IPS-NIHi7 (cell line): Measurements from ENCODE around the gene ATP1A1.
A peak's percentile ranks its signal among the peaks of the same experiment; 100 is the strongest.

Source experiments
- DNase-seq: peaks from one replicate; pipeline ENCODE4 v3.0.0; 2012; ENCODE audit warnings: mixed read lengths; ENCODE audit errors: extremely low spot score

Gene ATP1A1

DNA sequence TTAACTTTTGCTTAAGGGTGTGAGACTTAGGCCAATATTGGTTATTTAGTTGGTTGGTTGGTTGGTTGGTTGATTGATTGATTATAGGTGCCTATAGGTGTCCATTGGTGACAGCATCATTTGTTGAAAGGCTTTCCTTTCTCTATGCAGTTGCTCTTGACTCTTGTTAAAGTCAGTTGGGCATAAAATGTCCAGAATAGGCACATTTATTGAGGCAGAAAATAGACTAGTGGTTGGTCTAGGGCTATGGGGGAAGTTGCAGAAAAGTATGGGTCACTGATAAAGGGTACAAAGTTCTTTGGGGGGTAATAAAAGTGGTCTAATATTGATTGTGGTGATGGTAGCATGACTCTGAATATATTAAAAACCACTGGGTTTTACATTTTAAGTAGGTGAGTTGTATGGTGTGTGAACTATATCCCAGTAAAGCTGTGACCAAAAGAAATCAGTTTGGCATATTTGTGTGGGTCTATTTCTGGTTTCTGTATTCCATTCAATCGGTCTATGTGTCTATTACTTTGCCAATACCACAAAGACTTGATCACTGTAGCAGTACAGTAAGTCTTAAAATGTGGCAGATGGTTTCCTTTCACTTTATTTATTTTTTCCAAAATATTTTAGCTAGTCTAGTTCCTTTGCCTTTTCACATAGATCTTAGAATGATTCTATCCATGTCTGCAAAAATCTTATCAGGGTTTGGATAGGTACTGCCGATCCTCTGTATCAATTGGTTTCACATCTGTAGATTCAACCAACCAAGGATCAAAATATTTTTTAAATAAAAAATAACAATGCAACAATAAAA, 63.0 kb downstream of the ATP1A1 start:
- no peak for DNase-seq

DNA sequence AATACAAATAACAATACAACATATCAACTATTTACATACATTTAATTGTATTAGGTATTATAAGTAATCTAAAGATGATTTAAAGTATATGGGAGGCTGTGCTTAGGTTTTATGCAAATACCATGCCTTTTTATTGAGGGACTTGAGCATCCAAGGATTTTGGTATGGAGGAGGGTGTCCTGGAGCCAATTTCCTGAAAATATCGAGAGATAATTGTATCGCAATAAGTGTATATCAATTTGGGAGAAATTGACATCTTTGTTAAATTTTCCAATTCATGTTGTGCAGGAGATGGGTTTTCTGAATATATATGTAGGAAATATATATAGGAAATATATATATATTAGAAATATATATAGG, 63.5 kb downstream of the ATP1A1 start:
- DNase-seq: no peak

DNA sequence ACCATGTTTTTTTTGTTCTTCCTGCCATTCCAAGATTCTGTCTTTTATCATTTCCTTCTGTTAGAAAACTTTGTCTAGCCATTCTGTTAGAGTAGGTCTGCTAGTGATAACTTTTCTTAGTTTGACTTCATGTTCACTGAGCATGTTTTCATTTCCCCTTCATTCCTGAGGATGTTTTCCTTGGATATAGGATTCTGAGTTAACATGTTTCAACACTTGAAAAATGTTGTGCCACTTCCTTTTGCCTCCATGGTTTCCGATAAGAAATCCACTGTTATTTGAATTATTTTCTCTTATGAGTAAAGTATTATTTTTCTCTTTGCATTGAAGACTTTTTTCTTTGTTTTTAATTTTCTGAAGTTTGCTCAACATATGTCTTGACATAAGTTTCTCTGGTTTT, 66.7 kb downstream of the ATP1A1 start:
- DNase-seq: no peak

DNA sequence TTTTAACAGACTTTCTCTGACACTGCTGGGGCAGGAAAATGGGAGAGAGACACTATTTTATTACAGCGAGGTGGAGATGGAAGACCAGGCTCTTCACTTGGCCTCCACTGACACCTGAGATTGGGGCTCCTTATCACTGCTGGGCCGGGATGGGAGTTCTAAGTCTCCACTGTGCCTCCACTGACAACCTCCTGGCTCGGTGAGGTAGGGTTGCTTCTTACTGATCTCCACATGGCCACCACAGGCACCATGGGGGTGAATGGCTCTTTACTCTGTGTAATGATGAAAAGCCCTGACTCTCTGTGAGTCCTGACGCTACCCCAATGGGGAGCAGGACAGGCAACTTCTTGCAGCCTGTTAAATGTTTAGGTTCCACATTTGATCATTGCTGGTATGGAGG, 67.7 kb downstream of the ATP1A1 start:
- DNase-seq: no peak

DNA sequence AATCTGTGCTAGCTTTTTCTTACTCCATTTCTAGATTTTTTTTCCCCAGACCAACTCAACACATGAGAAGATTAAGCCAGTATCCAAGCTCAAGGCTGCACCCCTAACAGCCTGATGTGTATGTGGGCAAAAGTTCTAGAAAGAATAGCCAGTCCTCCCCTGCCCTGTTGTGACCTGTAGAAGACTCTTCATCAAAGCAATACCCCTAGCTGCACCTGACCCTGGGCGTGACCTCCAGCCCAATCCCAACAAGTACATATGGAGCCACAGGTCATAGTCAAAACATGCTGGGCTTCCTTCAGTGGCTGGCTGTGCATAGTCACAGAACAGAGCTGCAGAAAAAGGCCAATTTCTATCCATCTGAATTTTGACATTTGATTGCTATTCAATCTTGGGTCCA, 72.5 kb downstream of the ATP1A1 start:
- DNase-seq: no peak

DNA sequence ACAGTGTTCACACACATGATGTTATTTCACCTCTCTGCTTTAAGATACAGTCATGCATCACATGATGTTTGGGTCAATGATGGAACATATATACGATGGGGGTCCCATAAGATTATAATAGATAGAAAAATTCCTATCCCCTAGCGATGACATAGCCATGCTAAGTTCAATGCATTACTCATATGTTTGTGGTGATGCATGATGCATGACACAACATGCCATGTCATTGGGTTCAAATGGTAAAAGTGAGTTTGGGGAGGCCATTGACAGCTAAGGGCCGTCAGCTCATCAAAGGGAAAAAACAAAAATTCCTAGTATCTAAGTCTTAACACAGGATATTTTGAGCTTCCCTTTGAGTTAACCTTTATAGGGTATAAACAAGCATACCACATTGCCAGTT, 73.6 kb downstream of the ATP1A1 start:
- DNase-seq: no peak

DNA sequence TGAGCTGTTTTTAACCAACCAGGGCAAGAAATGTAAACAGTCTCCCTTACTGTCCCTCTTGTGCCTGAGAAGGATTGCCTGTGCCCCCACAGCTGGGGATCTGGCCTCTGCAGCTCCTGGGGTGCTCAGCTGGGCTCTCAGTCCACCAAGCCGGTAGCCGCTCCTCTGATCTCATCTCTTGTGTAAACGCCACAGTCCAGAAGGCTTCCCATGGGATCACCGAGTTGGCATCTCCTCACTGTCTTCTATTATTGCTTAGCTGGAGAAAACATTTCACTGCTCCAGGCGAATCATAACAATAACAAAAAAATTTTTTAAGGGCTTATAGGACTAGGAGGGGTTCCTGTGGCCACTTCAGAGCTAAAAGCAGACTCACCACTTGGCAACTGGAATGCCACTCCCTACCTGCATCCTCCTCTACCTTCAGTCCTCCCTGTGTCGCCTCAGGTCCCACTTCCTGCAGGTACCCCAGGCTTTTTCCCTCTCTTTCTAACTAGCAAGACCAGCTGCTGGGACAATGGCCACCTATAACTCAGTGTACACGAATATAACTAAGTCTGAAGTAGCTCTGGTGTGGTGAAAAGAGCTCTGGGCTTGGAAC, 75.8 kb downstream of the ATP1A1 start:
- DNase-seq: no peak

DNA sequence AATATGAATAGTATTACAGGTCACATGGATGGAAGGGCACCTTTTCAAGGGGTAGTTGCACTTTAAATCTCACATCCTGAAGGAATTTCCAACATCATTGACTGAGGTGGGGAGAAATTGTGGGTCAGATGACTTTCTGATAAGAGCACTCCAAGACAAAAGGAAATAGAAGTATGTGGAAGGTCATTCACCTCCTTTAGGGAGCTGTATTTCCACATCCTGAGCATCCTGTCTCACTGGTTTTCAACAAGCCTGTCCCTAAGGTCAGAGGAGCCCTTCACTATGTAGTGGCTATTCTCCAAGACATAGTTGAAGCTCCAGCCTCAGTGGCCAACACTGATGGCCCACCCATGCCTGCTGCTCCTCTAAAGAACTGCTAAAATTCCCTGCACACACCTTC, 76.5 kb downstream of the ATP1A1 start:
- no peak for DNase-seq

DNA sequence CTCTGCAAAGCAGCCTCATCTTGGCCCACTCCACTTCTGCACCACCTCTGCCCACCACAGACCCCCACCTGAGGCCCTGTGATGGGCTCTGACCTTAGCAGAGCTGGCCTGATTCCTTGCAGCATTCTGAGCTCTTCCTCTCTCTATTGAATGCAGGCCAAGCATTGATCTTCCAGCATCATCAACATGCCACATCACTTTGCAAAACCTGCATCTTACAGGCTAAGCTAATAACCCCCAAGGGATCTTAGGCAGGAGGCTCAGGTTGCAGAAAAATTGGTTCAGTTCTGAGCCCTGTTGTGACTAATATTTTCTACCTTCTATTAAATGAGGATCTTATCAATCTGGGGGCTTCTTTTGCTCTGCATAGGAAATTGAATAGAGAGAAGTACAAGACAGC, 78.7 kb downstream of the ATP1A1 start:
- DNase-seq: no peak

DNA sequence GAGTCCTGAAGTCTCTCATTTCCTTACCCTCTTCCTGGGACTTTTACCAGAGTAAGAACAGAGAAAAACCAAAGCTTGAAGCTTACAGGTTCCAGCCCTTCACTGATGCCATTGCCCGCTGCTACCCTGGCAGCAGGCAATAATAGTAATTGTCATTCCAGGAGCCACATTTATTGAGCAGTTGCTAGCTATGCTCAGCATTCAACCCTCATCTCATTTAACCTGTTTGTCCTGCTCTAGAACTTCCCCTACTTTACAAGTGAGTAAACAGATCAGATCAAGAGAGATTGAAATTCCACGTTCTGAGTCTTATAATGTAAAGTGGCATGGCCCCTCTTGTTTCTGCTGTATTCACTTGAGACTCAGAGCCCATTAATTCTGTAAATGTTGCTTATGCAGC, 80.4 kb downstream of the ATP1A1 start:
- DNase-seq: no peak

DNA sequence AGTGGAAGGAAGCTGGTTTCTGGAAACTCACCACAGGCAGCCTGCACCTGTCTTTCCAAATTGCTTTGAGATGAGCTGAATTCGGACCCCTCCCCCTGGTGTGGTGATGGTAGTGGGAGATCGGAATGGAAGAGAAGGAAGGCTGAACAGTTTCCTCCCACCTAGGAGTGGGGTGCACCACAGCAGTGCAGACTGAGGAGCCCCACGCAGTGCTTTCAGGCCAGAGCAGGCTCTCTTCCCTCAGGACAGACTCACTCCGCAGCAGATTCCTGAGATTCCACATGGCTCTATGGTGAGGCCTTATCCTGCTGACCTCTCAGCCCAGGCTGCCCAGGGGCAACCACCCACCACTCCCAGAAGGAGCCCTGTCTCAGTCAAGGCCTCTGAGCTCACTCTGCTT, 80.9 kb downstream of the ATP1A1 start:
- peak; percentile 49 for DNase-seq
